Peyer's patch (tissue), 4 donors: ENCODE measurements around the gene C1QL3. TPM values are rescaled to one million over a fixed set of nuclear protein-coding genes. Genes with fewer than 3 reads are reported as not detected.

Source experiments
- DNase-seq, 3 donors: peaks; one replicate each; pipeline ENCODE4 v3.0.0-alpha.2; 2017 to 2019
- H3K27ac ChIP-seq, 4 donors: fragments of 200-600 bp; sonication (generic); one replicate each; pipeline ENCODE4 v1.5.1; 2016 to 2019
- H3K27me3 ChIP-seq, 2 donors: fragments of 200-600 bp; sonication (generic); one replicate each; pipeline ENCODE4 v1.5.1; 2019
- H3K36me3 ChIP-seq, 3 donors: fragments of 200-600 bp; sonication (generic); one replicate each; pipeline ENCODE4 v1.5.1; 2016 to 2019
- H3K4me1 ChIP-seq, 4 donors: fragments of 200-600 bp; sonication (generic); one replicate each; pipeline ENCODE4 v1.5.1; 2016 to 2019
- H3K4me3 ChIP-seq, 4 donors: fragments of 200-600 bp; sonication (generic); 1 replicate in 3 of 4; 2 replicates in 1 of 4; pipeline ENCODE4 v1.5.1; 2016 to 2019; ENCODE audit warnings: mild to moderate bottlenecking in 1 of 4
- H3K9me3 ChIP-seq, 4 donors: fragments of 200-600 bp; sonication (generic); one replicate each; pipeline ENCODE4 v1.5.1; 2016 to 2019; ENCODE audit warnings: mild to moderate bottlenecking in 1 of 4
- CTCF ChIP-seq, 6 experiments: fragments of 450-650 bp in 4 of 6; fragments of 200-600 bp in 2 of 6; sonication (generic) in 1 of 6; IDR thresholded peaks; one replicate each; pipeline ENCODE4 v1.5.1; 2017 to 2019; ENCODE audit warnings: antibody characterized with exemption in 6 of 6, mild to moderate bottlenecking in 3 of 6, moderate library complexity in 1 of 6
- POLR2A ChIP-seq, 2 donors: fragments of 450-650 bp; IDR thresholded peaks; one replicate each; pipeline ENCODE4 v1.5.1; 2017; ENCODE audit warnings: antibody characterized with exemption in 2 of 2, mild to moderate bottlenecking in 2 of 2, moderate library complexity in 2 of 2
- total RNA-seq, 4 donors: library from RNA; depleted of rRNA; stranded (reverse); fragments of >200 nt; gene quantifications; one replicate each; pipeline ENCODE4 v1.1.0, GENCODE V29; 2016

The C1QL3 gene
- total RNA-seq, 4 donors from 2014 or later, result not detected

- no peak for TF ChIP-seq POLR2A (IDR thresholded peaks at IDR 0.05)
- TF ChIP-seq CTCF (IDR thresholded peaks at IDR 0.05), result no peak
- Histone ChIP-seq H3K27me3 (peaks cover 0 to 25% of the 10 kb centered on the region in 2 donors), H3K27ac (no peak overlapping the region), H3K36me3 (no peaks in the 10 kb centered on the region), H3K9me3 (no peaks in the 10 kb centered on the region), H3K4me1 (peaks cover 0 to 24% (median 14%) of the 10 kb centered on the region in 4 donors), H3K4me3 (peak overlapping the region in 1 of 4 donors; percentile 58)
- DNase-seq, result no peak
Measured at GRCh38 chr10:16519250-16519907, 2.3 kb downstream of the C1QL3 start.

- TF ChIP-seq POLR2A (IDR thresholded peaks at IDR 0.05) (no peak), CTCF (IDR thresholded peaks at IDR 0.05) (peak in 2 of 6 experiments; percentile 9 to 18)
- Histone ChIP-seq H3K36me3 (no peaks in the 10 kb centered on the region), H3K27me3 (peaks cover 0 to 25% of the 10 kb centered on the region in 2 donors)
Measured at GRCh38 chr10:16518822-16519221, 2.9 kb downstream of the C1QL3 start.

GRCh38 chr10:16510843-16511242 lies 10.8 kb downstream of the C1QL3 start:
- no peak overlapping the region for H3K27ac ChIP-seq
- H3K27me3 ChIP-seq, result no peaks in the 10 kb centered on the region
- peaks cover 0 to 3% (median 0%) of the 10 kb centered on the region in 3 donors for H3K36me3 ChIP-seq
- no peak for DNase-seq
- no peaks in the 10 kb centered on the region for H3K9me3 ChIP-seq
- H3K4me3 ChIP-seq, result no peak overlapping the region
- no peaks in the 10 kb centered on the region for H3K4me1 ChIP-seq
- TF ChIP-seq CTCF (IDR thresholded peaks at IDR 0.05), result no peak
- TF ChIP-seq POLR2A (IDR thresholded peaks at IDR 0.05), result no peak

More at GRCh38 chr10:16518822-16519221, 2.9 kb downstream of the C1QL3 start:
- no peaks in the 10 kb centered on the region for H3K9me3 ChIP-seq
- H3K4me1 ChIP-seq, result peaks cover 0 to 24% (median 14%) of the 10 kb centered on the region in 4 donors
- no peak overlapping the region for H3K4me3 ChIP-seq
- H3K27ac ChIP-seq, result no peak overlapping the region
- no peak for DNase-seq

- H3K4me1 ChIP-seq, result no peaks in the 10 kb centered on the region
- H3K27me3 ChIP-seq, result no peaks in the 10 kb centered on the region
- DNase-seq, result no peak
- TF ChIP-seq POLR2A (IDR thresholded peaks at IDR 0.05), result no peak
- TF ChIP-seq CTCF (IDR thresholded peaks at IDR 0.05), result no peak
- no peak overlapping the region for H3K27ac ChIP-seq
- peaks cover 0 to 3% (median 0%) of the 10 kb centered on the region in 3 donors for H3K36me3 ChIP-seq
- H3K9me3 ChIP-seq, result no peaks in the 10 kb centered on the region
- H3K4me3 ChIP-seq, result no peak overlapping the region
Measured at GRCh38 chr10:16509996-16510395, 11.7 kb downstream of the C1QL3 start.

GRCh38 chr10:16505161-16505560 lies 16.5 kb downstream of the C1QL3 start:
- Histone ChIP-seq H3K36me3 (no peaks in the 10 kb centered on the region), H3K4me1 (no peaks in the 10 kb centered on the region), H3K27me3 (no peaks in the 10 kb centered on the region), H3K27ac (no peak overlapping the region), H3K4me3 (no peak overlapping the region), H3K9me3 (no peaks in the 10 kb centered on the region)
- TF ChIP-seq CTCF (IDR thresholded peaks at IDR 0.05) (no peak), POLR2A (IDR thresholded peaks at IDR 0.05) (no peak)
- DNase-seq, result no peak
